Transverse colon (tissue), 3 donors: ENCODE measurements around the gene CLEC2A.

ENCODE experiments used
- POLR2A ChIP-seq: fragments of 450-650 bp; IDR thresholded peaks from one replicate; pipeline ENCODE4 v1.6.1; 2016; ENCODE audit warnings: antibody characterized with exemption, mild to moderate bottlenecking, moderate library complexity
- TF ChIP-seq, protein P1 (sequence below), 5 experiments: fragments of 200-600 bp in 3 of 5; fragments of 450-650 bp in 2 of 5; sonication (generic) in 3 of 5; IDR thresholded peaks; 1 replicate in 2 of 5; 2 replicates in 3 of 5; pipeline ENCODE4 v1.5.1; 2016 to 2017; ENCODE audit warnings: antibody characterized with exemption in 5 of 5, inconsistent platforms in 3 of 5, mild to moderate bottlenecking in 2 of 5, moderate library complexity in 1 of 5

DNA sequence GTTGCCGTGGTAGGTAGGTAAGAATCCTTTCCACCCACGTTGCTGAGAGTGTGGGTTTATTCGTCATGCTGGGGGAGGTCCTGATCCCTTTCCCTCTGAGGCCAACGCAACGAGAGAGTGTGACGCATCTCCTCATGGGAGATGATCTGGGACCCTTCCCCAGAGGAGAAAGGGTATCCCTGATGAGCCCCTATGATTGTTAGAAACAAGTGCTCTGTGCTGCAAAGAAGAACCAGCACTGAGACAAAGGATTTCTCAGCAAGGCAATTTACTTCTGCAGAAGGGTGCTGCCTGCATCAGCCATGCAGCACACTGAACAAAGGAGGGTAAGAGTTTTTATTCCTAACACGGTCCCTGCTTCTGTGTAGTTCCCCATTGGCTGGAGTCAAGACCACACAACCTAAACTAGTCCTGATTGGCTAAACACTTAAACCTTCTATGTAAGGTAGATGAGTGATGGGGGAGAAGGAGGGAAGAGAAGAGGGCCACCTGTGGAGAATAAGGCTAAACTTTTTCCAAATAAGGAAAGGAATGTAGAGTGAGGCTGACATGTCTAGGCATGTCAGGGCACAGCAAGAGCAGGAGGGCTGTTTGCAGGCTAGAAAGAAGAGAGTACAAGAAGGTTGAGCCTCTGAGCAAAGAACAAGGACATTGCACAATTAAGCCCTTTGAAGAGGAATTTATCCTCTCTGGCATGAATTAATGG lies 21.3 kb downstream of the CLEC2A start:
- TF ChIP-seq, protein P1, sequence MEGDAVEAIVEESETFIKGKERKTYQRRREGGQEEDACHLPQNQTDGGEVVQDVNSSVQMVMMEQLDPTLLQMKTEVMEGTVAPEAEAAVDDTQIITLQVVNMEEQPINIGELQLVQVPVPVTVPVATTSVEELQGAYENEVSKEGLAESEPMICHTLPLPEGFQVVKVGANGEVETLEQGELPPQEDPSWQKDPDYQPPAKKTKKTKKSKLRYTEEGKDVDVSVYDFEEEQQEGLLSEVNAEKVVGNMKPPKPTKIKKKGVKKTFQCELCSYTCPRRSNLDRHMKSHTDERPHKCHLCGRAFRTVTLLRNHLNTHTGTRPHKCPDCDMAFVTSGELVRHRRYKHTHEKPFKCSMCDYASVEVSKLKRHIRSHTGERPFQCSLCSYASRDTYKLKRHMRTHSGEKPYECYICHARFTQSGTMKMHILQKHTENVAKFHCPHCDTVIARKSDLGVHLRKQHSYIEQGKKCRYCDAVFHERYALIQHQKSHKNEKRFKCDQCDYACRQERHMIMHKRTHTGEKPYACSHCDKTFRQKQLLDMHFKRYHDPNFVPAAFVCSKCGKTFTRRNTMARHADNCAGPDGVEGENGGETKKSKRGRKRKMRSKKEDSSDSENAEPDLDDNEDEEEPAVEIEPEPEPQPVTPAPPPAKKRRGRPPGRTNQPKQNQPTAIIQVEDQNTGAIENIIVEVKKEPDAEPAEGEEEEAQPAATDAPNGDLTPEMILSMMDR (IDR thresholded peaks at IDR 0.05) = no peak
- TF ChIP-seq POLR2A = no peak
